ENCODE data around the gene MRTFB.

The MRTFB gene

GRCh38 chr16:14239791-14240190, 168.7 kb downstream of the MRTFB start:
- H2BK5ac ChIP-seq (ENCODE audit: low read length): no peak overlapping the region
- H2AK5ac ChIP-seq (ENCODE audit: low read length): no peak overlapping the region
- H3K18ac ChIP-seq (ENCODE audit: low read length): no peak overlapping the region
- H3K4me3 ChIP-seq (ENCODE audit: low read length): no peak overlapping the region
- H4K5ac ChIP-seq (ENCODE audit: low read length): no peak overlapping the region
- H3K27me3 ChIP-seq (ENCODE audit: insufficient read depth, low read length, poor library complexity): no peaks in the 10 kb centered on the region
- H3K9ac ChIP-seq (ENCODE audit: low read length): no peak overlapping the region
- H3K4me2 ChIP-seq (ENCODE audit: low read length): no peak overlapping the region
- no peaks in the 10 kb centered on the region for H3K79me2 ChIP-seq (ENCODE audit: control insufficient read depth, insufficient read depth, low read length)
- no peak overlapping the region for H4K8ac ChIP-seq (ENCODE audit: low read depth, low read length)
- no CpG with 5 or more reads among the region's 6 CpGs for WGBS (ENCODE audit: extremely low coverage, insufficient coverage, low lambda C conversion rate)
- H3K23ac ChIP-seq (ENCODE audit: low read length): no peak overlapping the region
- H3K79me1 ChIP-seq (ENCODE audit: low read length): no peaks in the 10 kb centered on the region
- no peak overlapping the region for H2BK120ac ChIP-seq (ENCODE audit: low read depth, low read length)
- H3K36me3 ChIP-seq (ENCODE audit: control insufficient read depth, insufficient read depth, low read length): peaks cover 5% of the 10 kb centered on the region
- no peaks in the 10 kb centered on the region for H3K4me1 ChIP-seq (ENCODE audit: control insufficient read depth, low read depth, low read length)
- no peak overlapping the region for H3K27ac ChIP-seq (ENCODE audit: low read depth, low read length)
- DNase-seq: no peak
- no peak overlapping the region for H3K56ac ChIP-seq (ENCODE audit: low read length)
- H2BK15ac ChIP-seq (replicated peaks; ENCODE audit: low read depth): no peak overlapping the region
- no peak overlapping the region for H3K4ac ChIP-seq (ENCODE audit: low read depth, low read length)

- no peak overlapping the region for H2BK5ac ChIP-seq (ENCODE audit: low read length)
- no peak overlapping the region for H3K27ac ChIP-seq (ENCODE audit: low read depth, low read length)
- H3K18ac ChIP-seq (ENCODE audit: low read length): no peak overlapping the region
- no peak overlapping the region for H3K4me2 ChIP-seq (ENCODE audit: low read length)
- DNase-seq: no peak
- H2AK5ac ChIP-seq (ENCODE audit: low read length): no peak overlapping the region
- no peak overlapping the region for H2BK15ac ChIP-seq (replicated peaks; ENCODE audit: low read depth)
- H3K9ac ChIP-seq (ENCODE audit: low read length): no peak overlapping the region
- peaks cover 5% of the 10 kb centered on the region for H3K36me3 ChIP-seq (ENCODE audit: control insufficient read depth, insufficient read depth, low read length)
- H3K4ac ChIP-seq (ENCODE audit: low read depth, low read length): no peak overlapping the region
- WGBS (ENCODE audit: extremely low coverage, insufficient coverage, low lambda C conversion rate): no CpG with 5 or more reads among the region's 10 CpGs
- no peak overlapping the region for H4K8ac ChIP-seq (ENCODE audit: low read depth, low read length)
- no peak overlapping the region for H2BK120ac ChIP-seq (ENCODE audit: low read depth, low read length)
- no peak overlapping the region for H4K5ac ChIP-seq (ENCODE audit: low read length)
- no peak overlapping the region for H3K4me3 ChIP-seq (ENCODE audit: low read length)
- no peak overlapping the region for H3K56ac ChIP-seq (ENCODE audit: low read length)
- no peaks in the 10 kb centered on the region for H3K79me2 ChIP-seq (ENCODE audit: control insufficient read depth, insufficient read depth, low read length)
- no peak overlapping the region for H3K23ac ChIP-seq (ENCODE audit: low read length)
- no peaks in the 10 kb centered on the region for H3K79me1 ChIP-seq (ENCODE audit: low read length)
- H3K27me3 ChIP-seq (ENCODE audit: insufficient read depth, low read length, poor library complexity): no peaks in the 10 kb centered on the region
- H3K4me1 ChIP-seq (ENCODE audit: control insufficient read depth, low read depth, low read length): no peaks in the 10 kb centered on the region
Measured at GRCh38 chr16:14240219-14240843, 169.2 kb downstream of the MRTFB start.

- DNase-seq: no peak
- WGBS (ENCODE audit: extremely low coverage, insufficient coverage, low lambda C conversion rate): no CpG with 5 or more reads among the region's 7 CpGs
Measured at GRCh38 chr16:14240964-14241363, 169.8 kb downstream of the MRTFB start.

GRCh38 chr16:14241631-14242030, 170.5 kb downstream of the MRTFB start:
- WGBS (ENCODE audit: extremely low coverage, insufficient coverage, low lambda C conversion rate): no CpG with 5 or more reads among the region's 3 CpGs

More at GRCh38 chr16:14240964-14241363, 169.8 kb downstream of the MRTFB start:
- Histone ChIP-seq H3K56ac (ENCODE audit: low read length) (no peak overlapping the region), H2BK5ac (ENCODE audit: low read length) (no peak overlapping the region), H3K79me2 (ENCODE audit: control insufficient read depth, insufficient read depth, low read length) (no peaks in the 10 kb centered on the region), H4K5ac (ENCODE audit: low read length) (no peak overlapping the region), H3K27me3 (ENCODE audit: insufficient read depth, low read length, poor library complexity) (no peaks in the 10 kb centered on the region), H3K9ac (ENCODE audit: low read length) (no peak overlapping the region), H3K27ac (ENCODE audit: low read depth, low read length) (no peak overlapping the region), H2BK120ac (ENCODE audit: low read depth, low read length) (no peak overlapping the region), H3K4me2 (ENCODE audit: low read length) (no peak overlapping the region), H3K4me3 (ENCODE audit: low read length) (no peak overlapping the region), H2BK15ac (replicated peaks; ENCODE audit: low read depth) (no peak overlapping the region), H3K36me3 (ENCODE audit: control insufficient read depth, insufficient read depth, low read length) (peaks cover 8% of the 10 kb centered on the region), H4K8ac (ENCODE audit: low read depth, low read length) (no peak overlapping the region), H3K79me1 (ENCODE audit: low read length) (no peaks in the 10 kb centered on the region), H3K23ac (ENCODE audit: low read length) (no peak overlapping the region), H2AK5ac (ENCODE audit: low read length) (no peak overlapping the region), H3K4me1 (ENCODE audit: control insufficient read depth, low read depth, low read length) (no peaks in the 10 kb centered on the region), H3K18ac (ENCODE audit: low read length) (no peak overlapping the region), H3K4ac (ENCODE audit: low read depth, low read length) (no peak overlapping the region)

GRCh38 chr16:14242769-14243168, 171.7 kb downstream of the MRTFB start:
- WGBS (ENCODE audit: extremely low coverage, insufficient coverage, low lambda C conversion rate): no CpG with 5 or more reads among the region's 3 CpGs
- Histone ChIP-seq H2AK5ac (ENCODE audit: low read length) (no peak overlapping the region), H2BK5ac (ENCODE audit: low read length) (no peak overlapping the region), H3K27me3 (ENCODE audit: insufficient read depth, low read length, poor library complexity) (no peaks in the 10 kb centered on the region), H4K8ac (ENCODE audit: low read depth, low read length) (no peak overlapping the region), H3K79me2 (ENCODE audit: control insufficient read depth, insufficient read depth, low read length) (no peaks in the 10 kb centered on the region), H3K23ac (ENCODE audit: low read length) (no peak overlapping the region), H3K36me3 (ENCODE audit: control insufficient read depth, insufficient read depth, low read length) (peaks cover 16% of the 10 kb centered on the region), H3K4me3 (ENCODE audit: low read length) (no peak overlapping the region), H3K9ac (ENCODE audit: low read length) (no peak overlapping the region), H3K4me2 (ENCODE audit: low read length) (no peak overlapping the region), H3K4ac (ENCODE audit: low read depth, low read length) (no peak overlapping the region), H3K4me1 (ENCODE audit: control insufficient read depth, low read depth, low read length) (no peaks in the 10 kb centered on the region), H3K79me1 (ENCODE audit: low read length) (no peaks in the 10 kb centered on the region), H3K27ac (ENCODE audit: low read depth, low read length) (no peak overlapping the region), H3K18ac (ENCODE audit: low read length) (no peak overlapping the region), H2BK120ac (ENCODE audit: low read depth, low read length) (no peak overlapping the region), H2BK15ac (replicated peaks; ENCODE audit: low read depth) (no peak overlapping the region), H3K56ac (ENCODE audit: low read length) (no peak overlapping the region), H4K5ac (ENCODE audit: low read length) (no peak overlapping the region)
- DNase-seq: no peak

More at GRCh38 chr16:14241631-14242030, 170.5 kb downstream of the MRTFB start:
- Histone ChIP-seq H2BK15ac (replicated peaks; ENCODE audit: low read depth) (no peak overlapping the region), H3K9ac (ENCODE audit: low read length) (no peak overlapping the region), H3K18ac (ENCODE audit: low read length) (no peak overlapping the region), H3K23ac (ENCODE audit: low read length) (no peak overlapping the region), H4K8ac (ENCODE audit: low read depth, low read length) (no peak overlapping the region), H3K27ac (ENCODE audit: low read depth, low read length) (no peak overlapping the region), H3K36me3 (ENCODE audit: control insufficient read depth, insufficient read depth, low read length) (peaks cover 13% of the 10 kb centered on the region), H3K27me3 (ENCODE audit: insufficient read depth, low read length, poor library complexity) (no peaks in the 10 kb centered on the region), H2BK5ac (ENCODE audit: low read length) (no peak overlapping the region), H3K4ac (ENCODE audit: low read depth, low read length) (no peak overlapping the region), H3K4me1 (ENCODE audit: control insufficient read depth, low read depth, low read length) (no peaks in the 10 kb centered on the region), H4K5ac (ENCODE audit: low read length) (no peak overlapping the region), H3K56ac (ENCODE audit: low read length) (no peak overlapping the region), H3K79me1 (ENCODE audit: low read length) (no peaks in the 10 kb centered on the region), H3K4me3 (ENCODE audit: low read length) (no peak overlapping the region), H3K4me2 (ENCODE audit: low read length) (no peak overlapping the region), H2BK120ac (ENCODE audit: low read depth, low read length) (no peak overlapping the region), H2AK5ac (ENCODE audit: low read length) (no peak overlapping the region), H3K79me2 (ENCODE audit: control insufficient read depth, insufficient read depth, low read length) (no peaks in the 10 kb centered on the region)
- no peak for DNase-seq
